Stimulated activated CD4-positive, alpha-beta T cell treated with anti-CD3 and anti-CD28 coated beads, Interleukin-12 subunit alpha, Interleukin-12 subunit beta, amount 100 ng/mL, for 4 hours (primary cell): ENCODE results near the gene IGF1R.

Source experiments
- DNase-seq: peaks from one replicate; pipeline ENCODE4 v3.0.0-alpha.2; 2020

IGF1R gene

DNA sequence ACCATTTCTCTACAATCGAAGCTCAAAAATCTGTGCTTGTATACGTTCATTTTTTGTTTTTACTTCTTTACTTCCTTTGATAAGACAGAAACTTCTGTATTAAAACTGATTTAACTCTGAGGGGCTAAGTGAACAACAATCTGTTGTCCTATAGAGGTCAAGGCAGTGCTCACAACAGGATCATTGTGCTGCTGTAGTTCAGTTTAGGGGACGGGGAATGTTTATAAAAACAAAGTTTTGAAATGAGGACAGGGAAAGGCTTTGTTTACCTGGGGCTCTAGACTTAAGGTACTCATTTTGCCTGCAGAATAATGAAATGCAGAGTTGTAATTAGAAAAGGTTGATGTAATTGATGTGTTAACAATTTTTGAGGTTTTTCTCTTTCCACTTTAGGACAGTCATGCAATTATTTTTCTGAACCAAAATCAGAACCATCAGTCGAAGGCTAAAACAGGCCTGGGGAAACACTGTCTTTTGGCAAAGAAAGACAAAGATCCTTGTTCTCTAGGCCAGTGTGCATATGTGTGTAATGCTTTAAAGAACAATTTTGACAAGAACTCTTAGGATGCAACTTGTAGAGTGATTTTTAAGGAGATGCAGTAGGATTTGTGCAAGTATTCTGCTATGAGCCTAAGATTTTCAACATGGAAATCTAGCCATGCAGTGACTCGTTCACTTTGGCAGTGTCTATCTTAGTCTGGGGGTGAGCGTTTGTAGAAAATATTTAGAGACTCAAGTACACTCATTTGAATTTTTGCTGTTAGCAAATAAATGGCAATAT is 194.0 kb downstream of the IGF1R start:
- no peak for DNase-seq

DNA sequence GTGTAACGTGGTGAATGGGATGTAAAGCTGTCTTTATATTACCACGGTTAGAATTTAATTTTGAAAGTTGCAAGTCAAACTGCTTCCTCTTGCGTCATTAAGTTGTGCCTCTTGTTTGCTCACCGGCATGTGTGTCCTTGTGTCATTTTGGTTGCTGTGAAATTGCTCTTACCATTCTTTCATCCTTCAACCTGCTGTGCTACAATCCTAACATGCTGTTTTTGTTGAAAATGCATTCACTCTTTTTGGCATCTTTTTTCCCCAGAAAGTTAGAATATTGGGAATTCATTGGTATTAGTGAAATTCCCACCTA is 194.6 kb downstream of the IGF1R start:
- DNase-seq = no peak

DNA sequence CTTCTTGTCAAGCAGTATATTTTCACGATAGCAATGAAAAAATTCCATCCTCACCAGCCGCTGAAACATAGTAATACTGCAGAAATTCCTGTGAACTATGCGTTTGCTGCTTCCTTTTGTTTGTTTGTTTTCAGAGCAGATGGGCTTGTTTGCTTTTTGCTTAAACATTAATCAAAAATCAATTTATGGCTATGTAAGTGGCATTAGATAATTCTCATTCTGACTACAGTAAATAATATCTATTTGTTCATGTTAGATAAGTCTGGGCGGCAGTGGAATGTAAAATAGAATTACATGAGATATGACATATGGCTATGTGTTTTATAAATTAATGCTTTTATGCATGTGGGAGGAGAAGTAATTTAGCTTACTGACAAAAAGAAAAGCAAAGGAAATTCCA is 195.5 kb downstream of the IGF1R start:
- no peak for DNase-seq

DNA sequence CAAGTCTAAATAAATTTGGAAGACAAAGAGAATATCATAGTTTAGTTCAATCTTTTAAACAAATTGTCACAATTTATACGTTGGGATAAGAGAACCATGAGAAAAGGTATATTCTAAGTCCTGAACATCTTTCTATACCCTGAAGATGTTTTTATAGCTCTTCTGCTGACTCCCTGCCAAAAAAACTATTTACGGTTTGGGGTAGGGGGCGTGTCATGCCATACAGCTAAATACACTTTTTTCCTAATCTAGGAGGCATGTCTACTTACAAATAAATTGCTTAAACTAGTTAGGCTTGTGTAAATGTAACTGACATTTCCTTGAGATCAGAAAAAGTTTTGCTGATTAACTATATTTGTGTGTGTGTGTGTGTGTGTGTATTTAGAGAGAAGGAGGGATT is 195.9 kb downstream of the IGF1R start:
- no peak for DNase-seq

DNA sequence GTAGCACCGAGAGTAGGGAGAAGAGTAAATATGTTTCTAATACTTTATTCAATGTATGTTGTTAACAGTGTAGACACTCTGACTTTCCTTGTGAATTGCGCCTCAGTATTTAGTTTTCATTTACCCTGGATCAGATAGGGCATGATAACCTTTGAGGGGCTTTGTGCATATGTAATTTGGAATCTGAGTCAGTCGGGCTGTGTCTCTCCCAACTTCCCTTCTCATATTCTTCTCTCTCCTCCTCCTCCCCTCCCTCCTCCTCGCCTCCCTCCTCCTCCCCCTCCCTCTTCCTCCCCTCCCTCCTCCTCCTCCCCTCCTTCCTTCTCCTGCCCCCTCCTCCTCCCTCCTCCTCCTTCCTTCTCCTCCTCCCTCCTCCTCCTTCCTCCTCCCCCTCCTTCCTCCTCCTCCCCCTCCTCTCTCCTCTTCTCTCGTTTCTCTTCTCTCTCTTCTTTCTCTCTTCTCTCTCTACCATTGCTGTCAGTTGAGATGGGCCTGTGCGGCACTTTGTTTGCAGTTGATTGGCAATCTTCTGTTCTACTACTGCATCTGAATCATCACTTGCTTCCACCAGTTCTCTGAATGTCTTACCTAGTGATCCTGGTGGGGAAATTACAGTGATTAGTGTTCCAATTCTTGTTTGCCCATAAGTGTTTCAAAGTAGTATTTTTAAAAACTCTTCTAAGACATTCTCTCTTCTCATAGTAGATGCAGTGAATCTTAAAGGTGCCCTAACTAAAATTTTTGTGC is 197.0 kb downstream of the IGF1R start:
- no peak for DNase-seq

DNA sequence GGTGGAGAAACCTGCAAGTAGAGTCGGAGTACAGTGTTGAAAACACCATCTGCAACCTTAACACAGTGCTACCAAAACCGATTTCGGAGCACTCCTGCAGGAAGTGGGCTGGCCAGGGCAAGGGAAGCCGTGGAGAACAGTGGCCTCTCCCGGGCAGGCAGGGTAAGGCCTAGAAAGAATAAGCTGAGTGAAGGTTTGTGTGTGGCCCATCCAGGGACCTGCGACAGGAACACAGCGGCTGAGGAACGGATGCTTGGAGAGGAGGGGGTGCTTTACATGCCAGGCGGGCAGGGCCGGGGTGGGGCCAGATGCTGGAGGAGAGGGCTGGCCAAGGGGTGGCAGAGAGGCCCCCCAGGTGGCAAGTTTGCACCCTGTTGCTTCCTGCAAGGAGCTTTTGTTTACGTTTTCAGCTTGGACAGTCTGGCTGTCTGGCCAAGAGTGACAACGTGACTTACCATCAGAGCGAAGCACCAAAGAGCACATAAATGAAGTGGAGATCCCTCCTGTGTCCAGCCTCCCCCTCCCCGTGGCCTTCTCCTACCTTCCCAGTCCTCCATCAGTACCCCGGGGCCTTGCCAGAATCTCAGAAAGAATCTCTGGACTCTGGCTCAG is 202.7 kb downstream of the IGF1R start:
- peak; percentile 47 for DNase-seq

DNA sequence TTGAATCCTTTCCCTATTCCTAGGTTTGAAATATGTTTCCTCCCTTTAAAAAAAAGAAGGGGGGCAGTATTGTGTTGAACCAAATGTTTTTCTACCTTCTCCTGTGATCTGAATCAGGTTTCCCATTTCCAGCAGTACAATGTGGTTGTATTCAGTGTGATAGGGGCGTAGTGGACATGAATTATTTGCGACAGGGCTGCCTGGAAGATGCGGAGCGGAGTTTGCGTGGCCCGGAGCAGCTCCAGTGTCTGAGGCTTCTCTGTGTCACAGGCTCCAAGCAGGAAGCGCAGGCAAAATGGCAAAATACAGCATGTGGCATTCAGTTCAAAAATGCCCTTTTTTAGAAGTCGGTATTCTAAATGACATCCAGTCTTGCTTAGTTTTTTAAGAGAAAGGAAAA is 204.8 kb downstream of the IGF1R start:
- DNase-seq = peak; percentile 58

DNA sequence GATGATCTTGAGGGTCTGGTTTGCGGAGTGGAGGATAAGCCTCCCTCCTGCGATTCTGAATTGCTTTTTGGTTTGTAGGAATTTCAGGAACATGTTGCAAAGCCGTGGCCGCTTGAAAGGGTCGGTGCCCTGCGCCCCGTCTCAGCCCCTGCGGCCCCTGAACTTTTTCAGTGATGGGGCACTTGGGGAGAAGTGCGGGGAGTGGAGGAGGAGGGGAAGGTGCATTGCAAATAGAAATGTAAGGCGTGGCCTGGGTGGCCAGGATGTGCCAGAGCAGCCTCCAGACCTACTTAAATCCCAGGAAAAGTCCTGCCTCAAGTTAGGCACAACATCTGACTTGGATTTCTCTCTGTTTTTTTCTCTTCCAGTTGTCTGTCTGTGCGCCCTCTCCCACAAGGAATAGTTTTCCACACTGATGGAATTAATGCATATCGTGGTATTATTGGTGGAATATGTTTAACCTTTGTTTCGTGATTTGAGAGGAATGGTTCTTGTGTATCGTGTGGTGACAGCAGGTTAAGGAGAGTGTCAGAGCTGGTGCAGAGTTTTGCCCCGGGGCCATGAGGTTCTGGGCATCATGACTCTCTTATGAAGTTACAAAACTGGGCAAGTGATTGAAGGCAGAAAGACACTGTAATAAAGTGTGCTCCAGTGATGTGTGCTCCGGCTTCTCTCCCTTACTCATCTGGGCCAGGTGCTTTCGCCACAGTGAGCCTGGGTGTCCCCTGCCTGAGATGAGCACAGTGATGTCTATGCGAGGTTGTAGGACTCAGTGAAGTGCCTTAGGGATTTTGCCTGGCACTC is 205.5 kb downstream of the IGF1R start:
- no peak for DNase-seq

DNA sequence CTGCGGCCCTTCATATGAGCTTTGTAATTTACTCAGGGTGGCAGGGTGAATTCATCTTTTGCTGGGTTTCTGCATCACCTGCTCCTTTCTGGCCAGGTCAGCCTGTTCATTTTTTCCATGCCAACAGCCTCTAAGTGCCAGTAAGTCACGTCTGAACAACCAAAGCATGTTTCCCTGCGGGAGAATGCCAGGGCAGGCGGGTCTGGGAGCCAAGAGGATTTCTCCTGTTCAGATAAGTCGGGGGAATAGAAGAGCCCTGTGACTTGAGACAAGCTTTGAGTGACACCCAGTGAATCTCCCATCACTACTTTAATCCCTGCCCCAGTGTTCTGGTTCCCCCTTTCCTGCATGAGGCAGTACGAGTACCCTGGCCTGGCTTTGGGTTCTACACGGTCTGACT is 206.2 kb downstream of the IGF1R start:
- DNase-seq = no peak

DNA sequence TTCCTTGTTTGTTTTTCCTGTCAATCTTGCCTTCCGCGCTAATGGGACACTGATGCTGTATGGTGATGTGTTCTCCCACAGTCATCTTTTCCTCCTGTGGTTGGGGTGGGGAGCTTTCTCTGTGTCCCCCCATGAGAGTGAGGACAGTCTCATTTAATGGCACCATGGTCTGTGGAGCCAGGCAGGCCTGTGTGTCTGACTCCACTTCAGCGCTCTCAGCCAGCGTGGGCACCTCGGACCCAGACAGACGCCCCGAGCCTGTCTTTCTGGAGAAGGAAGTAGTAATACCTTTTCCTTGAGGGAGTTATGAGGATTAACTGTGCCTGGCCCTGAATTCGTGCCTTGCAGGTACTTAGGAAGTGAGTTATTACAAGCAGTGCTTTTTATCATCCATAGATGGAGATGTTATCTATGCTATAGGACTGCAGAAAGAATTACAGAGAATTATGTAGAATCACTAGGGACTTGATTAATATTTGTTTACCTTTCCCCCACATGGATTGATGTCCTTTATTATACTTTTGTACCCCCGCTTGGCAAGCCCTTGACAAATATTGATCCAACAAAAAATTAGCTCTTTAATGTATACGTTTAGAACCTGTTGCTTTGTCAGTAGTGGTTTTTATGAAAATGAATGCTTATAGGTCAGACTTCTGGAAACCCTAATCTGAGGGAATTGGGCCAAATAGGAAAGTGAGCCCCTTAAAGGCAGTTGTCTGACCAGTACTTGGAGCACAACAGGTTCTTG is 206.9 kb downstream of the IGF1R start:
- no peak for DNase-seq

DNA sequence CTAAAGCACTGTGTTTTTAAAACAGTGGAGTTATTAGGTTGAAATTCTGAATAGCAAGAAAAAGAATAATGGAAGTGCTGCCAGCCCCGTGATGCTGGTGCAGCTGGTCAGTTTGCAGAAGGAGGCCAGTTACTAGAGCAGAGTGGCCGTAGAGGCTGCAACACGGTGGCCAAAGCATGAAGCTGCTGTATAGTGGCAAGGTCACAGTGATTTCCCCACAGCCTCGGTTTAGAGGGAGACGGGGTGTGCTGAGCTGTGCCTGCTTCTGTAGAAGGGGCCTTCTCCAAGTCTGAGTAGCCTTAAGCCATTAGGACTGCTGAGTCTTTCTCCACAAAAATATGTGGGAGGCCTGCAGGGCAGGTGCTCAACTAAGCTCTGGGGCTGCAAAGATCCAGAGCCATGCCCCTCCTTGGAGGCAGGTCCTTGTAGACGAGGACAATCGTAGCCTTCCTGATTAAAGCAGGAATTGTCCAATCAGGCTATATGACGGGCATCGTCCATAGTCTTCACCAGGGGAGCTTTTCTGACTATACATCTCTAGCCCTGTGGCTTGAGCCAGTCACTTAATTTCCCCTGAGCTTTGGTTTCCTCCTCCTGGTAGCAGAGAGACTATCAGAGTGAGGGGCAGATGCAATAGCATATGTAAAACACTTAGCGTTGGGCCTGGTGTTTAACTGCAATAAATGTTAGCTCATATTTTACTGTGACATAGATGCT is 207.6 kb downstream of the IGF1R start:
- no peak for DNase-seq

DNA sequence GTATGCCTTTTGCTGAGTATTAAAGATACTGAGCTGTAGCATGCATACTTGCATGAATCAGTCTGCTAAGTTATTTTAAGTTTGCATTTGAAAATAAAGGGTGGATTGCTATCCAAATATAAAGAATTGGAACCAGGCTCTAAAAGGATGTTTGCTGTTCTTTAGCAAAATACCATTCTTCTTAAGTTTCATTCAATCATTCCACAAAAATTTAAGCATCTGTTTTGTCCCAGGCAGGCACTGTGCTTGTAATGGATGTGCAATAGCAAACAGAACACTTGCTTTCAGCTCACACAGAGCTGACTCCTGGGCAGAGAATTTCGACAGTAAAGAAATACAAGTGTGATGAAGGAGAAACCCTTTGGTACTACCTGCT is 208.2 kb downstream of the IGF1R start:
- no peak for DNase-seq

DNA sequence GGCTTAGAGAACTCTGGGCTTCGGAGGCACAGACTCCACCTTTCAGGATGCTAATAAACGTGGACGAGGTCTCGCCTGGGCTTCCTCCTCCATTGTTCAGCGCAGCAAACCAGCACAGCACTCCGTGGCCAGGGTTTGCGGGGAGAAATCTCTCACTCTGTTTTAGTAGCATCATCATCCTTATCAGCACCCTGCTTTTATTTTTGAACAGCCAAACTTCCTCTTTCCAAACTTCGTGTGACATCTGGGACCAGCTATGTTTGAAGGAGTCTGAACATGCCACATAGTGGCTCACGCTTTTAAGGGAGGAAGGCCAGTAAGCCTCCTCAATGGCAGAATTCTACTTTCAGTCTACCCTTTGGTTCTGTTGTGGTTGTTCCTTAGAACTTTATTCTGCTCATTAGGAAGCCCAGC is 210.3 kb downstream of the IGF1R start:
- DNase-seq = no peak

DNA sequence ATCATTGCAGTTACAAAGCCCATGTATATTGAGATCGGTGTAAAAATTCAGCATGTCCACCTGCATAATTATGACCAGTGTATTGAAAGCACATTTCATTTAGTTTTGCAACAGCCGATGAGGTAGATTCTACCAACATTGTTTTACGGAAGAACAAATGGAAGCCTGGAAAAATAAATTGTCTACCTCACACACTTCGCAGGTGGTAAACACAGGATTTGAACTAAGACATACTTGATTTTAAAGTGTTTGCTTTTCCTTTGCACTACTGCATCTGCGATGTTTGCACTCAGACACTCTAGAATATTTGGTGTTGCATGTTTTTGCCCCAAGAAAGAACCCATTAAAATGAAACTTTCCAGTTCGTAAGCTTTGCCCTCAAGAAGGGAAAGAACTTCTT is 210.8 kb downstream of the IGF1R start:
- no peak for DNase-seq

DNA sequence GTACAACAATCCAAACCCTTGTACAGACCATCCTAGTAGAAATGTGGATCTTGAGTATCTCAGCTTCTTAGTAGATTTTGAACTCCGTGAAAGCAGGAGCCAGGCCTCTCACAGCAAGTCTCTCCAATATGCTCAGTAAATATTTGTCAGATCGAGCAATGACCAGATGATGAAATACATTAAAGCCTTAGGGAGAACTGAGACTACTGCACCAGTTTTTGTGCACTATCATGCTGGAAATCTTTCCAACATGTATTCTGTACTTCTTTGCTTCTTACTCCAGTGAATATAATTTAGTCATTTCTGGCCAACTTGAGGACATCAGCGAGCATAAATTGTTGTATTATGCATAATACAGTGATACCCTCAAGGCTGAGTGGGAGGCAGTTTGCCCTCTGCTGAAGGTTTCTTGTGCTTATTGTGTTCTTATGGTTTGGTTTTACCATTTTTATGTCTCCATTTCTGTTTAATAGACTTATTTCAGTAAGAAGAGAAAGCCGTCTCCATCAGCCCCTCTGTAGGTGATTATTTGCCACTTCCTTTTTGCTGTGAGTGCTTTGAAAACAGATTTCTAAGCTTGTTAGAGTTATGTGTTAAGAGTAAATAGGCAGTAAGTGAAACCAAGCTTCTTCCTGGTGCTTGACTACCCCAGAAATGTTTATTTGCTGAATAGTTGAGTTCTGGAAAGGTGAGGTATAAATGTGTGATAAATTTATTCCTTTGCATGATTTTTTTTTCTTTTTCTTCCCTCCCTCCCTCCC is 212.1 kb downstream of the IGF1R start:
- DNase-seq = no peak

DNA sequence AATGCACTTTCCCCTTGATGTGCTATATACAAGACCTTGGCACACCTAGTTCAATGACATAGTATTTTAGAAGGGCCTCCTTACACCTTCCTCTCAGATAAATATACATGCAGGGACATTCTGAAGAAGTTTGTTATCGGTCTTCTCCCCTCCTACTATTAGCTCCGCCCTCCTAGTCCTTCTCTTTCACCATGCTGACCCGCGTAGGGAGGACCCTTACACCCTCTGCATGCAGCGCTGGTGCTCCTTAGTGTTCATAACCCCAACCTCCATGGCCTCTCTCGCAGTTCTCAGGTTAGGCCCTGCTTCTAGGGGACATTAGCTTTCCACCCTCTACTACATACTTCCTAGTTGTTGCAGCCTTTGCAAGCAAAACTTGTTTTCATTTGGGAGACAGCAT is 212.8 kb downstream of the IGF1R start:
- no peak for DNase-seq

DNA sequence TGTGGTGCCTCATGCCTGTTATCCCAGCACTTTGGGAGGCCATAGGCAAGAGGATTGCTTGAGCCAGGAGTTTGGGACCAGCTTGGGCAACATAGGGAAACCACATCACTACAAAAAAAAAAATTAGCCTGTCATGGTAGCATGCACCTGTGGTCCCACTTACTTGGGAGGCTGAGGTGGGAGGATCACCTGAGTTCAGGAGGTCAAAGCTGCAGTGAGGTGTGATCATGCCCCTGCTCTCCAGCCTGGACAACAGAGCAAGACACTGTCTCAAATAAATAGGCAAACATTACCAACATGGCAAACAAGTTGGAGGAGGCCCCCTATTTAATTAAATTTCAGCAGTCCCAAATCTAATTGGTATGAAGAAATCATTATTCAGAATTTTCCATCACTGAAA is 215.6 kb downstream of the IGF1R start:
- no peak for DNase-seq

DNA sequence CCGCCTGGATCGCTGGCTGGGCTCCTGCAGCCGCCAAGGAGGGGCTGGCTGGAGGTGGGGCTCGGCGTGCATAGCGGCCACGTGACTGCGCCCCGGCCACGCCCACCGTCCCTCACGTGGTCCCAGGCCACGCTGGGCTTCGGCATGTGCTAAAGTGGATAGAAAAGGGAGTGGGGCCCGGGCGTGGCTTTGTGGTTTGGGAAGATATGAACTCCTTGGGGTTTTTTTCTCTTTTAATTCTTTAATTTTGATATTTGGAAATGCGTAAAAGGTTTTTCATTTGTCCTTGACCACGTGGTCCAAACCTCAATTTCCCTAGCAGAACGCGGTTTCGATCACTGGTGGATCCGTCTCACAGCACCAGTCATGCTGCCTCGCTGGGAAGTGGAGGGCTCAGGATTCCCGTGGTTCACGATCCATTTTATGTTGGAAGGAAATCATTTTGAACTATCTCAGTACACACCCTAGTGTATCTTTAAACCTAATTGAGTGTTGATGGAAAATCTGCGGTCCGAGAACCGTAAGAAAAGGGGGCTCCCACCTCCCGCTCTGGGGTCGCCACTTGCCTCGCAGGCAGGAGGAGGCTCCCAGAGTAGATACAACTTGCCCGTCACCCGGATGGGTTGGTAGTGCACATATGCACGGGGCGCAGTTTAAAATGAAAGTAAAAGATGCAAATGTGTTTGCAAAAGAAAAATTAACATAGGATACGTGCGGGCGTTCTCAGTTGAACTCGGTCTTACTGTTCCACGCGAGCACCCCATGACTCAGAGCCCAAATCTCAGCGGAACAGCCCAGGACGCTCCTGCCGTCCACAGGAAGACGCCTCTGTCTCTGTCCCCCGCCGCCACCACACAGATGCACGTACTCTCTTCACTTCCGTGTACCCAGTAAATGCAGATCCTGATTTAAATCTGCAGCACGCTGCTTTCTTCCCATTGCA is 217.3 kb downstream of the IGF1R start:
- peak; percentile 71 for DNase-seq

DNA sequence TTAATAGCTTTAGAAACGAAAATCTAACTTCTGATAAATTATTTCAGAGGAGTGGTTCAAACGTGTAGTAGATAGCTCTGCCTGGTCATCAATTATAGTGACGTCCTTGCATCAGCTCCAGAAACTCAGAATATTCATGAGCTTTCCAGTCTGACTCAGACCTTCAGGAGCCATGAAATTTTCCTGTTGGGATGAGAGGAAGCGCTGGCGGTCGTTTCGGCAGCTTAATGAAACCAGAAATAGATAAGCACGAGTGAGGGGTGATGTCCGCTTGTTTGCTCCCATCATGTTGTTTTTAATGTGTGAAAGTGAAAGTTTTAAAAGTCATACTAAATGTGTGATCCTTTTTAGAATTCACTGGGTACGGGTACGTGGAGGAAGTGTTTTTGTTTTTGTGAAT is 218.2 kb downstream of the IGF1R start:
- no peak for DNase-seq

DNA sequence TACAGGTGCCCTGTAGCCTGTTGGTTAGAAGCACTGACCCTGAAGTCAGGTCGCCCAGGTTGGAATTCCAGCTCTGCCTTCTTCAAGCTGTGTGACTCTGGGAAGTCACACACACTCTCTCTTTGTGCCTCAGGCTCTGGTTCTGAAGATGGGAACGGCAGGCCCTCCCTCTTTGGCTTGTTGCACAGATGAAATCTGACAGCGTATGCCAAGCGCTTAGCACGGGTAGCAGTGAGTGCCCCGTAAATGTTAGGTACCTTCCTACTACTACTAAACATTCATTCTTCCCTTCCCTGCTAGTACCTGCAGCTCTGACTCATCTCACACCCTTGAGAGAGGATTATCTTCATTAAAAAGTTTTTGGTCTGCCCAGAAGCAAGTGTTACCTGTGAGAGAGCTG is 220.2 kb downstream of the IGF1R start:
- no peak for DNase-seq
